ENCODE data around the gene CORO2A. TPM values are rescaled to one million over a fixed set of nuclear protein-coding genes. Genes with fewer than 3 reads are reported as not detected.

The CORO2A gene
- total RNA-seq, 1 experiment from 2014 or later = 15.8 TPM

DNA sequence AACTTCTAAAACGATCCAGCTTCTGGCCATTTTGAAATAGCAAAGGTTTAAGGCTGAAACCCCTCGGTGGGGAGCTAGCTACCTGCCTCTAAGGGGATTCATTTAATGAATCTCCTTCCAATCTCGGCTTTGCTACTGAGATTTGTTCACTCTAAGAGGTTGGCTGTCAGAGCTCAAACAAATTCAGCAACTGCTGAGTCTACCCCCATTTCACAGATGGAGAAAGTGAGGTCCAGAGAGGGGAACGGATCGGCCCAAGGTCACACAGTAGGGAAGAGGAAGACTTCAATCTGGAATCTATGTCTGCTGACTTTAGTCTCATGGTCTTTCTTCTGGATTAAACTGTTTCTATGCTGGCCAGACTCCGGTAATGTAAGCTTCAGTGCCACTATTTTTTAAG is 3.0 kb downstream of the CORO2A start:
- Histone ChIP-seq H3K4me1 (ENCODE audit: insufficient read depth, low read length) (no peaks in the 10 kb centered on the region; the same call in 1 of the 2 replicates), H2BK12ac (ENCODE audit: insufficient read length, low read depth, low read length) (no peak overlapping the region), H4K5ac (ENCODE audit: insufficient read length, low read depth, low read length) (no peak overlapping the region), H3K27me3 (ENCODE audit: insufficient read depth, low read length) (no peaks in the 10 kb centered on the region), H3K14ac (ENCODE audit: insufficient read depth, low read length) (no peak overlapping the region), H3K79me2 (ENCODE audit: insufficient read depth, low read length) (peaks cover 2% of the 10 kb centered on the region; the same call in 1 of the 2 replicates), H3K4ac (ENCODE audit: low read depth, low read length) (no peak overlapping the region), H3K23ac (ENCODE audit: insufficient read length, low read depth, low read length) (no peak overlapping the region), H3K18ac (ENCODE audit: insufficient read length, low read depth, low read length) (no peak overlapping the region), H3T11ph (ENCODE audit: low read length) (no peak overlapping the region), H3K4me2 (ENCODE audit: insufficient read depth, insufficient read length, low read length) (no peak overlapping the region), H2AK5ac (ENCODE audit: insufficient read length, low read length) (no peak overlapping the region), H3K9me3 (ENCODE audit: control insufficient read depth, low read depth, low read length) (no peaks in the 10 kb centered on the region), H2BK5ac (ENCODE audit: insufficient read length, low read length) (no peak overlapping the region), H2AFZ (ENCODE audit: low read length) (no peak overlapping the region), H3K27ac (ENCODE audit: insufficient read length, low read depth, low read length) (no peak overlapping the region), H2BK120ac (ENCODE audit: low read depth, low read length, poor library complexity, severe bottlenecking) (no peak overlapping the region), H3K56ac (ENCODE audit: insufficient read length, low read depth, low read length) (no peak overlapping the region), H2BK15ac (ENCODE audit: low read depth, low read length) (no peak overlapping the region), H3K9ac (ENCODE audit: extremely low read depth, insufficient read length, low read length) (no peak overlapping the region), H4K20me1 (ENCODE audit: control insufficient read depth, insufficient read depth, insufficient read length) (no peaks in the 10 kb centered on the region), H4K8ac (replicated peaks; ENCODE audit: insufficient read length, low read depth, low read length) (no peak overlapping the region), H4K91ac (ENCODE audit: insufficient read length, low read depth, low read length) (no peak overlapping the region), H3K23me2 (ENCODE audit: insufficient read length, low read depth, low read length, poor library complexity, severe bottlenecking) (peaks cover 6% of the 10 kb centered on the region), H2BK20ac (ENCODE audit: low read depth, low read length, poor library complexity, severe bottlenecking) (no peak overlapping the region), H3K79me1 (ENCODE audit: insufficient read depth, low read depth, low read length, poor library complexity, severe bottlenecking) (no peaks in the 10 kb centered on the region)
- H3K4me1 Mint-ChIP-seq = peaks cover 18 to 27% of the 10 kb centered on the region in 2 experiments
- H3K4me3 Mint-ChIP-seq = no peak overlapping the region
- no peaks in the 10 kb centered on the region; a peak in 1 of 5 replicates for H3K9me3 Mint-ChIP-seq
- H3K27me3 Mint-ChIP-seq (ENCODE audit: low read depth) = peaks cover 2% of the 10 kb centered on the region; the same call in 1 of the 2 replicates
- DNase-seq = no peak
- TF ChIP-seq, protein P1, sequence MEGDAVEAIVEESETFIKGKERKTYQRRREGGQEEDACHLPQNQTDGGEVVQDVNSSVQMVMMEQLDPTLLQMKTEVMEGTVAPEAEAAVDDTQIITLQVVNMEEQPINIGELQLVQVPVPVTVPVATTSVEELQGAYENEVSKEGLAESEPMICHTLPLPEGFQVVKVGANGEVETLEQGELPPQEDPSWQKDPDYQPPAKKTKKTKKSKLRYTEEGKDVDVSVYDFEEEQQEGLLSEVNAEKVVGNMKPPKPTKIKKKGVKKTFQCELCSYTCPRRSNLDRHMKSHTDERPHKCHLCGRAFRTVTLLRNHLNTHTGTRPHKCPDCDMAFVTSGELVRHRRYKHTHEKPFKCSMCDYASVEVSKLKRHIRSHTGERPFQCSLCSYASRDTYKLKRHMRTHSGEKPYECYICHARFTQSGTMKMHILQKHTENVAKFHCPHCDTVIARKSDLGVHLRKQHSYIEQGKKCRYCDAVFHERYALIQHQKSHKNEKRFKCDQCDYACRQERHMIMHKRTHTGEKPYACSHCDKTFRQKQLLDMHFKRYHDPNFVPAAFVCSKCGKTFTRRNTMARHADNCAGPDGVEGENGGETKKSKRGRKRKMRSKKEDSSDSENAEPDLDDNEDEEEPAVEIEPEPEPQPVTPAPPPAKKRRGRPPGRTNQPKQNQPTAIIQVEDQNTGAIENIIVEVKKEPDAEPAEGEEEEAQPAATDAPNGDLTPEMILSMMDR (conservative IDR thresholded peaks at IDR 0.05) = no peak
- H3K27ac Mint-ChIP-seq = no peak overlapping the region
- H3K36me3 Mint-ChIP-seq (ENCODE audit: insufficient read depth in 1 of 3, low read depth in 3 of 3) = no peaks in the 10 kb centered on the region
- no CpG with 5 or more reads among the region's 6 CpGs for WGBS (ENCODE audit: extremely low coverage, insufficient read length, low lambda C conversion rate)
